Mucosa of descending colon (tissue), 3 donors: ENCODE results near the gene SMAD7. TPM values are rescaled to one million over a fixed set of nuclear protein-coding genes. Genes with fewer than 3 reads are reported as not detected.
A peak's percentile ranks its signal among the peaks of the same experiment; 100 is the strongest.

Experiments
- ATAC-seq: fragments of 200-7000 bp; cut with Tn5 transposase; one replicate; pipeline ENCODE4 v1.9.1; 2020; ENCODE audit warnings: mild to moderate bottlenecking, moderate library complexity
- DNase-seq, 3 donors: peaks; one replicate each; pipeline ENCODE4 v3.0.0-alpha.2; 2020
- H3K36me3 ChIP-seq: fragments of 200-600 bp; one replicate; pipeline ENCODE4 v1.8.0; 2021; ENCODE audit warnings: low read depth, mild to moderate bottlenecking
- H3K4me1 ChIP-seq: fragments of 200-600 bp; one replicate; pipeline ENCODE4 v1.8.0; 2021; ENCODE audit warnings: low read depth, mild to moderate bottlenecking
- H3K4me3 ChIP-seq: fragments of 200-600 bp; one replicate; pipeline ENCODE4 v1.8.0; 2021; ENCODE audit warnings: mild to moderate bottlenecking
- H3K9me3 ChIP-seq: fragments of 200-600 bp; one replicate; pipeline ENCODE4 v1.8.0; 2021; ENCODE audit warnings: mild to moderate bottlenecking
- CTCF ChIP-seq: fragments of 200-600 bp; IDR thresholded peaks from one replicate; pipeline ENCODE4 v1.8.0; 2022; ENCODE audit warnings: antibody characterized with exemption, mild to moderate bottlenecking
- intact Hi-C, 2 donors: fragments of 100-400 bp; cut with DNase I in 1 of 2; cut with micrococcal nuclease in 1 of 2; formaldehyde crosslinking; loops; one replicate each; pipeline versions ENCODE4 v1.11.0 to v1.11.1; 2022; cut with DNase I, micrococcal nuclease
- total RNA-seq, 3 donors: library from RNA; stranded (reverse); fragmentation: NEBNext Ultra II Directional in 2 of 3; extraction: Animal tissue kit (Norgen Biotek cat#: 25700) in 2 of 3; gene quantifications; one replicate each; pipeline versions ENCODE4 v1.2.1 to v1.2.4, GENCODE V29; 2021 to 2023
- donor health status: DM: no; HTN: no; CAD: no; lungs with moderate emphysema.
- donor health status: DM: no; HTN: no; CAD: no.
- donor health status: DM: no; HTN: yes; CAD: no.

The SMAD7 gene
- total RNA-seq, 3 donors from 2014 or later = 22.3 to 67.4 (median 33.1) TPM

- Histone ChIP-seq H3K4me3 (no peak overlapping the region), H3K36me3 (no peaks in the 10 kb centered on the region), H3K9me3 (no peaks in the 10 kb centered on the region), H3K4me1 (peaks cover 86% of the 10 kb centered on the region)
- intact Hi-C loops = no loop called here
- DNase-seq (peak in 2 of 3 donors; percentile 24 to 38), ATAC-seq (peak; percentile 25)
- TF ChIP-seq CTCF = no peak
Measured at GRCh38 chr18:48942554-48943261, 8.1 kb downstream of the SMAD7 start.

GRCh38 chr18:48942086-48942485, 8.7 kb downstream of the SMAD7 start:
- Histone ChIP-seq H3K4me3 (no peak overlapping the region), H3K36me3 (no peaks in the 10 kb centered on the region), H3K9me3 (no peaks in the 10 kb centered on the region), H3K4me1 (peaks cover 85% of the 10 kb centered on the region)
- intact Hi-C loops = no loop called here
- no peak for ATAC-seq
- DNase-seq = no peak
- TF ChIP-seq CTCF = no peak

GRCh38 chr18:48941672-48942071, 9.1 kb downstream of the SMAD7 start:
- H3K4me3 ChIP-seq = no peak overlapping the region
- no peaks in the 10 kb centered on the region for H3K9me3 ChIP-seq
- H3K36me3 ChIP-seq = no peaks in the 10 kb centered on the region
- peaks cover 85% of the 10 kb centered on the region for H3K4me1 ChIP-seq
- no peak for TF ChIP-seq CTCF
- DNase-seq = no peak
- intact Hi-C loops = no loop called here
- ATAC-seq = no peak

- intact Hi-C loops = no loop called here
- Histone ChIP-seq H3K4me1 (peaks cover 85% of the 10 kb centered on the region), H3K36me3 (no peaks in the 10 kb centered on the region), H3K9me3 (no peaks in the 10 kb centered on the region), H3K4me3 (no peak overlapping the region)
- ATAC-seq = peak; percentile 37
- no peak for TF ChIP-seq CTCF
- DNase-seq = peak in 2 of 3 donors; percentile 48 to 58
Measured at GRCh38 chr18:48940854-48941611, 9.7 kb downstream of the SMAD7 start.

- H3K36me3 ChIP-seq = no peaks in the 10 kb centered on the region
- intact Hi-C loops = no loop called here
- ATAC-seq (peak; percentile 12), DNase-seq (peak in 1 of 3 donors; percentile 45)
- TF ChIP-seq CTCF = no peak
- H3K4me1 ChIP-seq = peaks cover 78% of the 10 kb centered on the region
- no peaks in the 10 kb centered on the region for H3K9me3 ChIP-seq
- H3K4me3 ChIP-seq = no peak overlapping the region
Measured at GRCh38 chr18:48939205-48940097, 11.3 kb downstream of the SMAD7 start.
